Mesendoderm (in vitro differentiated cells): ENCODE measurements around the gene DHODH.
"Not testable (repeated sequence)": the region's sequence is repeated elsewhere in the genome, so short reads cannot be mapped to it uniquely, and the experiment has no call there.

Experiments
- DNase-seq: peaks from one replicate; pipeline ENCODE4 v3.0.0; 2013
- H2AK5ac ChIP-seq: 2 replicates; pipeline ENCODE4 v1.6.1; 2013; ENCODE audit warnings: low read length, inconsistent platforms
- H2BK120ac ChIP-seq: 2 replicates; pipeline ENCODE4 v1.6.1; 2013; ENCODE audit warnings: low read depth, mild to moderate bottlenecking, low read length, moderate library complexity, mixed read lengths
- H2BK15ac ChIP-seq: replicated peaks from 2 replicates; pipeline ENCODE4 v1.6.1; 2013; ENCODE audit warnings: low read depth, mild to moderate bottlenecking, moderate library complexity
- H2BK5ac ChIP-seq: 2 replicates; pipeline ENCODE4 v1.6.1; 2013; ENCODE audit warnings: low read length, inconsistent platforms
- H3K18ac ChIP-seq: 2 replicates; pipeline ENCODE4 v1.6.1; 2013; ENCODE audit warnings: mild to moderate bottlenecking, low read length, mixed read lengths
- H3K23ac ChIP-seq: one replicate; pipeline ENCODE4 v1.6.1; 2013; ENCODE audit warnings: low read length
- H3K27ac ChIP-seq: 2 replicates; pipeline ENCODE4 v1.5.1; 2013; ENCODE audit warnings: low read depth, mild to moderate bottlenecking, inconsistent platforms, low read length, moderate library complexity
- H3K27me3 ChIP-seq: 2 replicates; pipeline ENCODE4 v1.6.1; 2013; ENCODE audit warnings: low read length, control low read depth, mild to moderate bottlenecking, inconsistent platforms; ENCODE audit not compliant: insufficient read depth, poor library complexity
- H3K36me3 ChIP-seq: 2 replicates; pipeline ENCODE4 v1.6.1; 2013; ENCODE audit warnings: low read length, inconsistent platforms; ENCODE audit not compliant: control insufficient read depth, insufficient read depth
- H3K4ac ChIP-seq: one replicate; pipeline ENCODE4 v1.6.1; 2013; ENCODE audit warnings: low read depth, mild to moderate bottlenecking, low read length, moderate library complexity
- H3K4me1 ChIP-seq: 2 replicates; pipeline ENCODE4 v1.6.1; 2013; ENCODE audit warnings: low read depth, low read length, inconsistent platforms; ENCODE audit not compliant: control insufficient read depth
- H3K4me2 ChIP-seq: 2 replicates; pipeline ENCODE4 v1.6.1; 2013; ENCODE audit warnings: low read length
- H3K4me3 ChIP-seq: 2 replicates; pipeline ENCODE4 v1.5.1; 2013; ENCODE audit warnings: mild to moderate bottlenecking, low read length
- H3K56ac ChIP-seq: one replicate; pipeline ENCODE4 v1.6.1; 2013; ENCODE audit warnings: low read length
- H3K79me1 ChIP-seq: 2 replicates; pipeline ENCODE4 v1.6.1; 2013; ENCODE audit warnings: low read length, inconsistent platforms
- H3K79me2 ChIP-seq: 2 replicates; pipeline ENCODE4 v1.6.1; 2013; ENCODE audit warnings: mild to moderate bottlenecking, low read length; ENCODE audit not compliant: control insufficient read depth, insufficient read depth
- H3K9ac ChIP-seq: 2 replicates; pipeline ENCODE4 v1.6.1; 2013; ENCODE audit warnings: low read length, inconsistent platforms
- H4K5ac ChIP-seq: one replicate; pipeline ENCODE4 v1.6.1; 2013; ENCODE audit warnings: low read length
- H4K8ac ChIP-seq: one replicate; pipeline ENCODE4 v1.6.1; 2013; ENCODE audit warnings: low read depth, mild to moderate bottlenecking, control low read depth, low read length, moderate library complexity
- WGBS: extraction: QIAGEN DNeasy Blood & Tissue Kit; methylation state at CpG from one replicate; pipeline ENCODE4 v1.1.7; 2013; ENCODE audit warnings: low lambda C conversion rate, missing lambda C conversion rate; ENCODE audit not compliant: insufficient coverage; ENCODE audit errors: extremely low coverage; 5-methylcytosine and 5-hydroxymethylcytosine counted together

Gene DHODH

GRCh38 chr16:72049110-72049509, 40.6 kb downstream of the DHODH start:
- Histone ChIP-seq H3K27ac (no peak overlapping the region), H4K5ac (no peak overlapping the region), H3K18ac (no peak overlapping the region), H3K79me2 (no peaks in the 10 kb centered on the region), H2BK120ac (no peak overlapping the region), H3K4me3 (no peak overlapping the region), H4K8ac (no peak overlapping the region), H3K4me1 (no peaks in the 10 kb centered on the region), H3K23ac (no peak overlapping the region), H3K56ac (no peak overlapping the region), H3K9ac (no peak overlapping the region), H2BK15ac (no peak overlapping the region), H3K79me1 (no peaks in the 10 kb centered on the region), H3K36me3 (no peaks in the 10 kb centered on the region), H3K4ac (no peak overlapping the region), H2BK5ac (no peak overlapping the region), H3K27me3 (no peaks in the 10 kb centered on the region), H3K4me2 (no peak overlapping the region), H2AK5ac (no peak overlapping the region)
- no peak for DNase-seq

- Histone ChIP-seq H3K4me3 (no peak overlapping the region), H3K4me1 (no peaks in the 10 kb centered on the region), H3K23ac (no peak overlapping the region), H3K18ac (no peak overlapping the region), H2BK15ac (no peak overlapping the region), H3K36me3 (no peaks in the 10 kb centered on the region), H3K27me3 (no peaks in the 10 kb centered on the region), H4K8ac (no peak overlapping the region), H2AK5ac (no peak overlapping the region), H3K4me2 (no peak overlapping the region), H3K56ac (no peak overlapping the region), H3K79me1 (no peaks in the 10 kb centered on the region), H2BK5ac (no peak overlapping the region), H2BK120ac (no peak overlapping the region), H3K4ac (no peak overlapping the region), H3K27ac (no peak overlapping the region), H4K5ac (no peak overlapping the region), H3K9ac (no peak overlapping the region), H3K79me2 (no peaks in the 10 kb centered on the region)
- no CpG with 5 or more reads among the region's 4 CpGs for whole genome bisulfite sequencing
- no peak for DNase-seq
Observed at GRCh38 chr16:72050769-72051464, 42.4 kb downstream of the DHODH start.

GRCh38 chr16:72051818-72052217, 43.3 kb downstream of the DHODH start:
- Histone ChIP-seq H3K23ac (no peak overlapping the region), H3K9ac (no peak overlapping the region), H3K79me2 (no peaks in the 10 kb centered on the region), H3K27me3 (no peaks in the 10 kb centered on the region), H3K4me1 (no peaks in the 10 kb centered on the region), H2AK5ac (no peak overlapping the region), H2BK5ac (no peak overlapping the region), H4K8ac (no peak overlapping the region), H3K4ac (no peak overlapping the region), H3K18ac (no peak overlapping the region), H3K79me1 (no peaks in the 10 kb centered on the region), H2BK120ac (no peak overlapping the region), H3K36me3 (no peaks in the 10 kb centered on the region), H4K5ac (no peak overlapping the region), H3K4me2 (no peak overlapping the region), H3K56ac (no peak overlapping the region), H3K4me3 (no peak overlapping the region), H3K27ac (no peak overlapping the region), H2BK15ac (no peak overlapping the region)
- no peak for DNase-seq
- WGBS = no CpG with 5 or more reads among the region's 2 CpGs

- H3K56ac ChIP-seq, H3K4me3 ChIP-seq, H3K4ac ChIP-seq, DNase-seq, H3K79me2 ChIP-seq, H3K27ac ChIP-seq, H2BK15ac ChIP-seq, H2BK120ac ChIP-seq, H3K23ac ChIP-seq, H4K8ac ChIP-seq, H3K27me3 ChIP-seq, H3K79me1 ChIP-seq, H4K5ac ChIP-seq, H2BK5ac ChIP-seq, H3K36me3 ChIP-seq, H3K4me1 ChIP-seq, H3K18ac ChIP-seq, H3K9ac ChIP-seq, H3K4me2 ChIP-seq, H2AK5ac ChIP-seq: not testable (repeated sequence)
- no CpG with 5 or more reads among the region's 5 CpGs for WGBS
Observed at GRCh38 chr16:72054254-72054847, 45.8 kb downstream of the DHODH start, which contains the start of gene HP. Gene HP, plus strand, starts transcription at chr16:72054505. Its CDS starts 148 bp downstream, at chr16:72054653.

- Histone ChIP-seq H3K4me3 (no peak overlapping the region), H4K8ac (no peak overlapping the region), H3K27ac (no peak overlapping the region), H4K5ac (no peak overlapping the region), H3K79me1 (no peaks in the 10 kb centered on the region), H3K9ac (no peak overlapping the region), H2AK5ac (no peak overlapping the region), H3K18ac (no peak overlapping the region), H3K79me2 (no peaks in the 10 kb centered on the region), H3K23ac (no peak overlapping the region), H3K4me2 (no peak overlapping the region), H3K56ac (no peak overlapping the region), H3K27me3 (no peaks in the 10 kb centered on the region), H3K4ac (no peak overlapping the region), H2BK5ac (no peak overlapping the region), H3K4me1 (no peaks in the 10 kb centered on the region), H2BK15ac (no peak overlapping the region), H3K36me3 (no peaks in the 10 kb centered on the region), H2BK120ac (no peak overlapping the region)
- no peak for DNase-seq
- no CpG with 5 or more reads among the region's 4 CpGs for WGBS
Observed at GRCh38 chr16:72055911-72056310, 47.4 kb downstream of the DHODH start.

- WGBS = no CpG with 5 or more reads among the region's 6 CpGs
- H3K79me1 ChIP-seq, H3K56ac ChIP-seq, H3K4me3 ChIP-seq, H2BK5ac ChIP-seq, H4K5ac ChIP-seq, H3K27me3 ChIP-seq, DNase-seq, H3K4ac ChIP-seq, H3K23ac ChIP-seq, H4K8ac ChIP-seq, H2BK120ac ChIP-seq, H3K36me3 ChIP-seq, H3K9ac ChIP-seq, H2AK5ac ChIP-seq, H3K4me1 ChIP-seq, H3K4me2 ChIP-seq, H2BK15ac ChIP-seq, H3K18ac ChIP-seq, H3K79me2 ChIP-seq, H3K27ac ChIP-seq: not testable (repeated sequence)
Observed at GRCh38 chr16:72057313-72057712, 48.8 kb downstream of the DHODH start.
